DMS53 treated with DMSO at 0.1 percent for 48 hours (cell line): ENCODE data around the gene COL12A1.
"Not testable (repeated sequence)": the region's sequence is repeated elsewhere in the genome, so short reads cannot be mapped to it uniquely, and the experiment has no call there.

Experiments
- DNase-seq: peaks from one replicate; lab custom pipeline; 2025; ENCODE audit not compliant: unreplicated experiment; lab: John Stamatoyannopoulos, UW

Gene COL12A1

DNA sequence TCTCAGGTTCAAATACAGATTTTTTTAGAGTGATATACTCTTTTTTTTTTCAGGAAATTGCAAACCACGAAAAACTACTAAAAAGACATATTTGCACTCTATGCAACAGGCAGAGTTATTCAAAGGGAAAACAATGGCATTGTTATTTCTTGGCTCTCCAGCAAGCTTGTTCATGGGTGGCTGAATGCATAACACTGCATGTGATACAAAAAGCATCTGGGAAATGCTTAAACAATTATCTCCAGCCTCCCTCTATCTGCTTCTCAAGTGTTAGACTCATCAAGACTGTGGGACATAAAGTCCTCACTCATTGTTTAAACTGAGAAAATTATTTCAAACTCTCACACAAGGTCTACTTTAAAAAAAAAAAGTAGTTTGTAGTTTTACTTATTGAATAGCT lies 7.3 kb upstream of the COL12A1 start:
- DNase-seq, result no peak

DNA sequence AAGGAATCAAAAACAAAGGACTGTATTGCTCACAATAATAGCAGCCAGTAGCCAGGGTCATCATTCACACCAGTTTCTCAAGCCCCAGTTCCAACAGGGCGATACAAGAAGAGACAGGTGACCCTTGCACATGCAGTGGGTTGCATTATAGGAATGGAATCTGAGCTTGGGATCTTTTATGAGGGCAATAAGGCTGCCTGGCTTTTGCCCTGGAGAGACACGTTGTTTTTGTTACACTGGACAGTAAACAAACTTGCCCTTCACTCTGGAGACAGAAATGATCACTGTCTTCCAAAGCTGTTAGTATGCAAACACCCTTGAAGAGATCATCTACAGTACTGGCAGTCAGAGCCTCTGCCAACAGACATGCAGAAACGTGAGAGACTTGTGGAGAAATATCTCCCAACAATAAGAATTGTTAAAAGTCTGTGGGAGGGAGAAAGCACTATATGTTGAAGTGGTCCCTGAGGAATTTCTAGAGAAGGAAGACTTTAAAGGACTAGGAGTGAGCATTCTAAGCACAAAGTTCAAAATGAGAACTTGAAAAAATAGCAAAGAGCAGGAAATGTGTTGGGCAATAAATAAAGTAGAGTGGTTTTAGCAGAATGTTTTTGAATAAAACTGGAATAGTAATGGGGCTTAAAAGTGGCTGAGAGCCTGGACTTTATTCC lies 6.2 kb upstream of the COL12A1 start:
- no peak for DNase-seq

DNA sequence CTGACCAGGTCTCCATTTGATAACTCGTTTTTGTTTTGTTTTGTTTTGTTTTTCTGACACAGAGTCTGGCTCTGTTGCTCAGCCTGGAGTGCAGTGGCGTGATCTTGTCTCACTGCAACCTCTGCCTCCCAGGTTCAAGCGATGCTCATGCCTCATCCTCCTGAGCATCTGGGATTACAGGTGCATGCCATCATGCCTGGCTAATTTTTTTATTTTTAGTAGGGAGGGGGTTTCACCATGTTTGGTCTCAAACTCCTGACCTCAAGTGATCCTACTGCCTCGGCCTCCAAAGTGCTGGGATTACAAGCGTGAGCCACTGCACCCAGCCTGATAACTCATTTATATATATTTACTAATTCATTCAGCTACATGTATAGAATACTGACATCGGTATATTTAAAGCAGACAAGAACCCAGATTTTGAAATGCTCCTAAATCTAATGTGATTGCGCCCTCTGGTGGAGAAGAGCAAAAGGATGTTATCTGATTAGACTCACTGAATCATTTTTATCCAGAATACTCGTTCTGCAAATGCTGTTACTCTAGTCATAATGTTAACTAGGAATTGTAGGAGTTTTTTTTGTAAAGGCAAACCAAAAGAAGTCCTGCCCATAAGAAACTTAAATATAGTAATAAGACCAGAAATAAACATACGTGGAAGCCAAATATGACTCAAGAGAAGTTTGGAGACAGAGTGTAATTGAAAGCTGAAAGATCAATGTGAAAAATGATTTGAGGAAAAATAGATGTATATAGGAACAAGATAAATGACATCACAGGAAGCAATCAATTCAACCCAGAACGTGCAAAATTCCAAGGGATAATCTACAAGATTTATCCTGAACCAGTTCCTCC lies 5.3 kb upstream of the COL12A1 start:
- peak; percentile 80 for DNase-seq

DNA sequence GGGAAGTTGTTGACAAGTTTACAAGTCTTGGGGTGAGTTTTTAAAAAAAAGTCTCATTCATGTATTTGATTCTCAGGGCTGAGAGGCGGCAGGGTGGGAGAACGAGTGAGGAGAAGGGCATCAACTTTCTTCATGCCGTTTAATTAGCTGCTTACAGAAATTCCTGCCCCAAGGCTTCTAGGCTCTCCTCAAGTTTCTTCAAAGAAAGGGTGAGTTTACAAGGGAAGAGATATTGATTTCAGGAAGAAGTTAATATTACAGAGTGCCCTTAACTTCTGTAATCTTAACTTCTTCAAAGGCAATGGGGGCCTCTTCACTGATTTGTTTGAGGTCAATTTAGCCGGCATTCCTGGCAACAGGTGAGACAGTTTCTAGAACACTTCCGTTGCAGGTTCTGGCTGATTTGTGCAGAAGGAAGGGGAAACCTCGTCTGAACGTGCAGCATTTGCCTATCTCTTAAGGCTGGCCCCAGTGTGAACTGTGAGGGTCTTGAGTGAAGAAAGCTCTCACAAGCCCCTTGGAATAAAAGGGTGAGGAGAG lies 3.4 kb upstream of the COL12A1 start:
- no peak for DNase-seq

DNA sequence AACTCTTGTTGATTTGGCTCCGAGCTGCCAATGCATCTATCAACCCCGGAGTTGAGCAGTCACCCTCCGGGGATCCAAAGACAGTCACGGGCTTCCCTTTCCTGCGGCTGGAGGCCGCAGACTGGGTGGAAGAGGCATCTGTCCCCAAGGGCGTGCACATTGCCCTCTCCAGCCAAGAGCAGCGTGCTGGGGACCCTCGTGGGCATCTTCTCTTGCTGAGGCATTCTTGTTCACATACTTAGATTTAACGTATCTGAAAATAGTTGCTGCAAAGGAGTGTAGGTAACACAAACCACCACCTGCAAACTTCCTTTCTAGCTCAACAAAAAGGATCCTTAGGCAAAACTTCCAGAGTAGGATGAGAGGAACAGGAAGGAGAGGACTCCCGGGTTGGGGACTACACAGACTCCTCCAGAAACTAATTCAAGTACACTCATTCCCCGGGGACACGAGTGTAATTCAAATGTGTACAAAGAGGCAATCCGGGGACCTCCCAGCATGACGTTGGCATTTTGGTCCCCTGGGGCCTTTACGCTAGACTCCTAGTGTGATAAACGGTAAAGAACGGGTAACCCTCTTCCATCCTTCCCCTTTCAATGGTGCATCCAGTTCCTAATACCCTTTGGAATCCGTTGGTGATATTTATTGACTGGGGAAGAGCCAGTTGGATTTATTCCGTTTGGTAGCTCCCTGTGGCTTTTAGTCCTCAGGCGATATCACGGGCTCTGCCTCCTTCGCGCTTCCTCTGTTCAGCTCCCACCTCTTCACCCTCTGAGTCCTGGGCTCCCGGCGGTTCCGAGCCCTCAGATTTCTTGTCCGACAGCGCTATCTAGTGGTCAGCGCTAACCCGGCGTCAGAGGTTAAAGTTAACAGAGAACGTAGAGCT lies 2.7 kb upstream of the COL12A1 start:
- DNase-seq, result peak; percentile 91

DNA sequence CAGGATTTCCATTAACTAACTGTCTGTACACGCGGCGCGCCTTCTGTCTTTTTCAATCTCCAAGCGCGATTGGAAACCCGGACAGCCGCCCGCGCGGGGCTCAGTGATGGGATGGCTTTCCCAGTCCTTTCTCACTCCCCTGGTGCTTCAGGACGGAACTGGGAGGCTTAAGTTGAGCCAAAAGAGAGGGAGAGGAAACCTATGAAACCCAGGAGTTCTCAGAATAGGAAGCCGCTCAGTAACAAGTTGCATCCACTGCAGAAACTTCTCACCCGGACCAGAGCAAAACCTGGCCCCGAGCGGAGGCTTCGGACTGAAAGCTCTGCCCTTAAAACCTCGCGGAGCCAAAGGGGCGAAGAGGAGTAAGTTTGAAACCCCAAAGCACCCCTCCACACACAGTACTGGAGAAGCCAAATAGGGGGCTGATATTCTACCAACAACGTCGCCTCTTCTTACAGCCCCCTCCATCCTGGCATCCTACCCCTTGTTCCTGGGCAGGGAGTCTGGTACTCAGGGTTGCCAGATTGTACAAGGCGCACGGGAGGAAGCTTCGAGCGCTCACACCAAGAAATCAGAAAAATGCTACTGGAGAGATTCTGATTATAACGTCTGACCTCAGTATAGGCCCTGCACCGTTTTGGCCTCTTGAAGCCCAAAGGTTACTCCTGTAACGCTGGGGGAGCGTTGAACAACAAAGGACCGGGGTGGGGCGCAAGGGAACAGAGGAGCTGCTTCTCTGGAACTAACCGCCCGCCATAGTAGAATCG lies 906 bp upstream of the COL12A1 start:
- DNase-seq, result peak; percentile 60

DNA sequence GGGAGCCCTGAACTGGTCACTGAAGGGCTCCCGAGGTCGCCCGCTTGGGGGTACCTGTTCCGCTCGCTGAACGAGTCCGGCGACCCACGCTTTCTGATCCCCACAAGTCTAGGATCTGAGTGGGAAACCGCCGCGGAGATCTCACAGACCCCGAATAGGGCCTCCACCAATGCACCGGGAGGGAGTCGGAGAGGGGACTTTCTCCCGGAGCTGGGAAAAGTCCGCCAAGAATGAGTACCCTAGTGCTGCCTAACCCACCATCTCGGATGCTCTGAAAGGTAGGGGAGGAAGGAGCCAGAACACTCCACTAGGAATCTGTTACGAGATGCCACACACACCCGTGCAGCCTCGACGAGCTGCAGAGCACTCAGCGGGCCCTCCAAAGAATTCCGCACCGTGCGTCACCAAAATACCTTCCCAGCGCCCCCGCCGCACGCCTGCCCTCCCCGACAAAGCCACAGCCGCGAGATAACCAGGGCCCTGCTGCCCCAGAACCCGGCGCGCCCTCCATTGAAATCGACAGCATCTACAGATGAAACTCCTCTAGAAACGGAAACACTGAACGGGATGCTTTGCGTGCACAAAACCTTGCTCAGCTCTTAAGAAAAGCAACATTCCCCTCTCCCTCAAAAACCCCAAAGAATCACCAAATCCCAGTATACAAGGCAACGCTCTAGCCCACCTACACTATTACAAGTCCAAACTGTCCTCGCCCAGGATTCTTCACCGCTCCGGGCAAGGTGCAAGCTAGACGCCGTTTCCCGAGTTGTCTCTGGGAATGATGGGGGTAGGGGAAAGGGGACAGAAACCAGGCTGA lies 686 bp downstream of the COL12A1 start:
- DNase-seq, result peak; percentile 66

DNA sequence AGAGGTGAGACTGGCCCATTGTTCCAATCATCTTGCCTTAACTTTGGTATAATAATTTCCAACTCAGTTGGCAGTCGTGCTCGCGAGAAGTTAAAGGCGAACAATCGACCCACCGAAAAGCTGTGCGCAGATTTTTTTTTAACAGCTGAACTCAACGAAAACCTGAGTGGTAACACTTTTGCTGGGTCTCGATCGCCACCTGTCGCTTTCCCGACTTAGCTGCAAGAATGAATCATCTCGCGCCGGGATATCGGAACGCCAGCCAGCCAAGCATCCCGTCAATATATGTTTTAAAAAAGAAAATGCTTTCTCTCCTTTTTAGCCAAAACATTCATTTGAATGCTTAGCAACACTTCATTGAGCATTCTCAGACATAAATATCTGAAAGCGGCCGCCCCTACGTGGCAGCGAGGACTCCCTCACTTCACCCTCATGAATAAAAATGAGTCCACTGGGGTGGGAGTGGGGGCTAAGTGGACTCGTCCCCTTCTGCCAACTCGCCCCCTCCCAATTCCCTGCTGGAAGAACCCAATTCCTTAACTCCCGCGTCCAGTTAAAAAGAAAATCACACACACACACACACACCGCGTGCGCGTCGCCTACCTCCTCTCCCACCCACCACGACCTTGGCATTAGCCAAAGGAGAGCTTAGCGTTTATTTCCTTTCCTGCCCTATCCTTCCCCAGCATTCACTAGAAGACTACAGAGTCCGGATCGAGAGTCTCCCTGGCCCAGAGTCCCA lies 1.5 kb downstream of the COL12A1 start:
- peak; percentile 86 for DNase-seq

DNA sequence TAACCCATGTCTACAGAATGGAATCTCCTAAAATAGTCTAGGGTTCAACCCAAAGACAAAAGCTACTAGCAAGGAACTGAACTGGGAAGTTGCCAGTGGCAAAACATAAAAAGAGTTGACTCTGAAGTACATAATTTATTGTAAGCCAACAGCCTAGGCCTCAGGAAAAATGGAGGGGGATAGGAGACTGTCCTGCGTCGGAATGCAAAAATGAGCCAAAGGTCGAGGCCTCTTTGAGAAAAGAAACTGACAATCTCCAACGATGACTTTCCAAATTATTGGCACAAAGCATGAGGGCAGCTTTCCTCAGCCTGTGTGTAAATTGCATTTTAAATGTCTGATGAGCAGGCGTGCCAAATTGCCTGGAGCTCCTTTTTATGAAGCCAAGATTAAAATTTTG lies 2.1 kb downstream of the COL12A1 start:
- no peak for DNase-seq

DNA sequence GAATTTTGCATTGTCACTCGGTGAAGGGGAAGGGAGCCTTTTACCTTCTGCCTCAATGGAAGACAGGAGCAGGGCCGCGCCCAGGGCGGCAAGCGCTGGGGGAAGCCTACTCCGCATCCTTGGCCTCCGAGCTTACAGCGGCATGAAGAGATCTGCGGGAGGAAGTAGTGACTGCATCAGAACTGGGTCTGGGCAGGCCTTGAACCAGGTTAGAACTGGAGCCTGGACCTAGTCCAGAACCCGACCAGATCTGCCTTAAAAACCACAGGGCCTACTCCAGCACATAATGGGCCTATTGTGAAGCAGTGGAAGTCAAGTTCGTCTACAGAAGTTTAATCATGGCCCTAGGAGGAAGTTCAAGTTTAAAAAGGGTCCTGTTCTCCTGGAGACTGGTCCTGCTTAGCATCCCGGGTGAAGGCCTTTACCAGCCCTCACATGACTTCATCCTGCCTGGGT lies 3.1 kb downstream of the COL12A1 start:
- no peak for DNase-seq

DNA sequence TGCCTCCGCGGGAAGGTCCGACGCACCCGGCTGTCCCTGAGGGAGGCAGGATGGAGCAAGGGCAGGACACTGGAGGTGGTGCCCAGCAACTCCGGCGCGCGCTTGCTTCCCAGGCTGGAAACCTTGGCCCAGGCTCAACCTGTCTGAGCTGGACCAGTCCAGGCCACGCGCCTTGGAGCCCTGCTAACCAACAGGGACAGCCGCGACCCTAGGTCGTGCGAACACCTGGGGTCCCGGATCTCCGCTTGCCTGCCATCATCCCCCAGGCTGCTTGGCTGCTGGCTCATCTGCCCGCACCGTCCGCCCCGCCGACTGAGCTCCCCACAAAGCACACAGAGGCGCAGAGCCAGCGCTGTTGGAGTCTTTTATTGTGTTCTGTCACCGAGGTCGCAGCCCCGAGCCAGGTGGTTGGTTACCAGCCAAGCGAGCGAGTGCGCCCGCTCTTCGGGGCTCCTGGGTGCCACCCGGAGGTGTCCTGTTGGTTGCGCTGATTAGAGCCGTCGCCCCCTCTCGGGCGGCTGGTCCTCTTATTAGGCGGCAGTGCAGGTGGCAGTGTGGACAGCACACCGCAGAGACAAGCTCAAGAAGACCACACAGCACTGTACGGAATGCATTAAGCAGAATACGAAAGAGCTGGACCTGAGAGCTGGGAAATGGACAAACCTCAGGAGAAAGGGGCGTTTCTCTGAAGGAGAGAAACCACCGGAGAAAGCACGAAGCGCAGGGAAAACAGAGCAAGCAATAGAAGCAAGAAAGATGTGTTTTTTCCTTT lies 3.8 kb downstream of the COL12A1 start:
- peak; percentile 30 for DNase-seq

DNA sequence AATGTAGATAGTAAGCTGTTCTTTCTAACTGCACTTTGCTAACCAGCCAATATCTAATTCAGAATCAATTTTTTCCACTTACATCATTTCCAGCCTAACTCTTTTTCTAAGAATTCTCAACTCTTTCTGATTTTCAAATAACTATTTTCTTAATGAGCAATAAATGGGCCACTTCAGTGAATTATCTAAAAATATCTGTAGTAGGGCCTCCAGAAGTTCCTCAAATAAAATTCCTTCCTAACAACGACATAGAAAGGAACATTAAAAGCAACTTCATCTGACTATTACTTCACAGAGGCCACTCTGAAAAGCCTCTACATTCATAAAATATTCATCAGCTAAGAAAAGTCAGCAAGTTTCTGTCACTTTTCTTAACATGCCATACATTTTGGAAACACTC lies 4.8 kb downstream of the COL12A1 start:
- DNase-seq, result no peak

DNA sequence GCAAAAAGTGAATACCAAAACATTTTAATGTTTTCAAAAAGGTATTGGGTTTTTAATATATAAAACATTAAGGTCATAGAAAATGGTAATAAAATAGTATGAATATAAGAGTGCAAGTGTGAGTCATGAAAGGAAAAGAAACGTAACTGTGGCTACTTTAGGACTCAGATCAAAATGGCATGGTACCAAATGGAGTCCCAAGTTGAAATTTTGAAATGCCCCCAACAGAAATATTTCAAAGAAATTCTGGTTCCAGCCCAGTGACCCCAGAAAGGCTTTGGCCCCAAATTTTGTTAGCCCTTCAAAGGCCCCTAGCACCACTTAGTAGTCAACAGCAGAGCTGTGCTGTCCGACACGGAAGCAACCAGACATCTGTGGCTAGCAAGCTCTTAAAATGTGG lies 6.0 kb downstream of the COL12A1 start:
- no peak for DNase-seq

DNA sequence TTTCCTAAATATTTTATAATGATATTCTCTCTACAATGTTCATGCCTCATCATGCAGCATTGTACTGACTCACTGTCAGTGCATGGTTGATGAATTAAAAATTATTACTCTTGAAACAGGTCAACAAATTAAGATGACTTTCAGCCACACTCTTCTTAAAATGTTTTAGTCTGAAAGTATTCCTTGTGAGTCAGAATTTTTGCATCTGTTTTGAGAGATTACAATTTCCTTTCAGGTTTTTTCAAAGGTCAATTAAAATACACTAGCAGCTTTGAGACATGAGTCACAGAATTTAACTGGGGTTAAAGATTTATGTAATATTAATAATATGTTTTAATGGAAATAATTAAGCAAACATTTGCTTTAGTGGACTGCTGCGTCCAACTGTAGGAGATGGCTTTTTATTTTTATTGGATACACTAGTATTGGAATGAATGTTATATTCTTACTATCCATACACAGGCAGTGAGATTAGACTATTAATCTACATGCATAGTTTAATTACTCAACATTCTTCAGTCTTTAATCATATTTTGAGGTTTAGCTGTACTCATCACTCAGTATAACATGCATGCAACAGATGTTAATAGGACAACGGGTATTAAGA lies 9.7 kb downstream of the COL12A1 start:
- no peak for DNase-seq

DNA sequence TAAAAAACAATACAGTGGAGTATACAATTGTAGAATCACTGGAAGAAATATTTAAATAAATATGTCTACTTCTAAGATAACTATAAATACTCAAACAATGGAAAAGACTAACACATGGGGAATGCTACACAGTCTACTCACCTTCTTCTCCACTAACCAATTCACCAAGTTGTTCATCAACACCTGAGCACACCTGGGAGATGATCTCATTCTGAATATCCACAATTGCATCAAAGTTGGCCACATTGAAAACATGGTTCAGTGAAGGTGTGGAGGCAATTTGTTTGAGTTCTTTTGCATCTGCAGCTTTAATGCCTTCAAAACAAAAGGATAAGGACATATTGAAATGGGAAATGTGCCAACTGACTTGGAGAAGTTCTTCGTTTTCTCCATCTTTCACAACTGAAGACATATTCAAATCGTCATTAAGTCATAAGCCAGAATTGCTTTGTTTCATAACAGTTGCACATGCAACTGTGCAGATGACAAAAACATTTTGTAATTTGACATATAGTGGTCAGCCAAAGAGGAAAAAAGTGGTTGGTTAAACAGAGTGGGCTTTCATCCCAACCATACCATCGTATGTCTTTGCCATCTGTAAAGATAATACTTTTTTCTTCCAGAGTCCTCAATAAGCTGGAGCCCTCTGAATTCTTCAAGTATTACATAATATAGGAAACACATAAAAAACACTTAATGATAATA lies 17.5 kb downstream of the COL12A1 start:
- DNase-seq, result no peak

DNA sequence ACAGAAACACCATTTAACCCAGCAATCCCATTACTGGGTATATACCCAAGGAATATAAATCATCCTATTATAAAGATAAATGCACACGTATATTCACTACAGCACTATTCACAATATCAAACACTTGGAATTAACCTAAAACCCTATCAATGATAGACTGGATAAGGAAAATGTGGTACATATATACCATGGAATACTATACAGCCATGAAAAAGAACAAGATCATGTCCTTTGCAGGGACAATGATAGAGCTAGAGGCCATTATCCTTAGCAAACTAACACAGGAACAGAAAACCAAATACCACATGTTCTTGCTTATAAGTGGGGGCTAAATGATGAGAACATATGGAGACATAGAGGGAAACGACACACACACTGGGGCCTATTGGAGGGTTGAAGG lies 19.3 kb downstream of the COL12A1 start:
- not testable (repeated sequence) for DNase-seq

DNA sequence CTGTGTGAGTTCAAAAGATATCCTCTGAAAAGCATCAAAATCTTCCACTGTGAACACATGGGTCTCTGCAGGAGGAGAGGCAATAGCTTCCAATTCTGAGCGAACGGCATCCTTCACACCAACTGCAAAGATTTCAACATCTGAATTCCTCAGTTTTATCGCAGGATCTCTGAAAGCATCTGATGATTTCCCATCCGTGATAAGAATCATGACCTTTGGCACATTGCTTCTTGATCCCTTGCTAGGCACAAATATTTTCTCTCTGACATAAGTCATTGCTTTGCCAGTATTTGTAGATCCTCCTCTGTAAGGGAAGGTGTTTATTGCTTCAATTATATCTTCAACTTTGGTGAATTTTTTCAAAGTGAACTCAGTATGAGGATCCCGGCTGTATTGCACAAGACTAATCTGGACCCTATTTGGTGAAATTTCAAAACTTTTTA lies 22.7 kb downstream of the COL12A1 start:
- DNase-seq, result no peak
